Activated CD8-positive, alpha-beta memory T cell treated with anti-CD3 and anti-CD28 coated beads for 4 hours (primary cell): ENCODE measurements around the gene ANXA11.

ENCODE experiments used
- DNase-seq, 2 donors: peaks; one replicate each; pipeline ENCODE4 v3.0.0-alpha.2; 2020; ENCODE audit warnings: low read depth in 2 of 2

Gene ANXA11

DNA sequence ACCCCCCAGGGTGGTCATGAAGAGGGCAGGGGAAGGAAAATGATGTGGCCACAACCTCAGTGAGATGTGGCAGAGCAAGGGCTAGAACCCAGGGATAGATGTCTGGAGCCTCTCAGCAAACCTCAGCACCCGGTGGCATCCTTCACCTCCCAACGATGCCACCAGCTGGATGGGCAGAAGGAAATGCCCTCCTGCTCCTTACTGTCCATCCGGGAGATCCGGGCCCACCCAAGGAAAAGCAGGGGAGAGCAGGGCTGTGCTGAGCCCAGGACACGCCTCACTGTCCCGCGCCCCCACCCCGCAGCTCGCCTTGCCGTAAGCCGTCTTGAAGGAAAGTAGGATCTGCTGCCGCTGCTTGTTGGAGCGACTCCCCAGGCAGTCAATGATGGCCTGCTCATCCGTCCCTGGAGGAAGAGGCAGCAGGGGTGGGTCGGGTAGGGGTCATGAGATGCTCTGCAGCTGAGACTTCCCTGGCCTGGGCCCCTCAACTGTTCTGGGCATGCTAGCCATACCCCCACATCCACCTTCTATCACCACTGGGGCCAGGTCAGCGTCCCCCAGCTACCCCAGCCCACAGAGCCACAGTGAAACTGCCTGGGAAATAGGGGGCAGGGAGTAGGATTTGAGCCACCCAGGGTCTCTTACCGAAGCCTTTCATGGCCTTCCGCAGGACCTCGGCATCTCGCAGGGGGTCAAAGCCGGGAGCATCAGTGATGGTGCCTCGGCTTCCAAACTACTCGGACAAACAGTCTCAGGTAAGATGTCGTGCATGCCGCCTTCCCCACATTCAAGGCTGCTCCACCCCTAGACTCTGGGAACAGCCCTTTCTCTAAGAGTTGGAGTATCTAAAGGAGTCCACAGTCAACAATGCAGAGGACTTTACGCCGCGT, 38.5 kb downstream of the ANXA11 start:
- DNase-seq, result no peak

DNA sequence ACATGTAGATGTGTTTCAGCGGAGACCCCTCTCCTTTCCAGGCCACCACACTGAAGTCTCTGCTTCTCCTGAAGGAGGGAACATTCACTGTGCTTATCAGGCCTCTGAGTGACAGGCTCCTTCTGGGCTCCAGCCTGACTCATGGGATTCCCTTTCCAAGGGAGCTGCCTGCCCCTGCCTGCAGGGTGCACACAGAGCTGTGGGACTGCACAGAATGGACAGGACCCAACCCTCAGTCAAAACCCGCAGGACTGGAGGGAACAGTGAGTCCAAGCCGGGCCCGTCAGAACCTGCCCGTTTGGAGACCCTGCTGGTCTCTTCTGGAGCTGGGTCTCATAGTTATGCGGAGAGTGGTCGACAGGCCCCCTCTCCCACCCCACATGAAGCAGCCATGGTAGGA, 40.2 kb downstream of the ANXA11 start:
- DNase-seq, result no peak

DNA sequence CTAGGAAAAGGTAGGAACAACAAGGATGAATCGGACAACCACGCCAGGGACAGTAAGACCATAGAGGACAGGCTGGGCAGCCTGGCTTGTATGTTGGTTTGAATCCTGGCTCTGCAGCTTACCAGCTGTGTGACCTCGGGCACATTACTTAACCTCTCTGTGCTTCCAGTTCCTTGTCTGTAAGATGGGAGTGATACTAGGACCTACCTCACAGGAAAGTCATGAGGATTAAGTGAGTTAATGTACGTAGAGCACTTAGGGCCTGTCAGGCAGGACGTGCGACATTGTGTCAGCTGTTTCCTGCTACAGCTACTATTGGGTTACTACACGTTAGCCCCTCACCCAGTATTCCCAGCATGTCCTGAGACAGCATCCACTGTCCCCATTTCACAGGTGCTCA, 40.7 kb downstream of the ANXA11 start:
- no peak for DNase-seq

DNA sequence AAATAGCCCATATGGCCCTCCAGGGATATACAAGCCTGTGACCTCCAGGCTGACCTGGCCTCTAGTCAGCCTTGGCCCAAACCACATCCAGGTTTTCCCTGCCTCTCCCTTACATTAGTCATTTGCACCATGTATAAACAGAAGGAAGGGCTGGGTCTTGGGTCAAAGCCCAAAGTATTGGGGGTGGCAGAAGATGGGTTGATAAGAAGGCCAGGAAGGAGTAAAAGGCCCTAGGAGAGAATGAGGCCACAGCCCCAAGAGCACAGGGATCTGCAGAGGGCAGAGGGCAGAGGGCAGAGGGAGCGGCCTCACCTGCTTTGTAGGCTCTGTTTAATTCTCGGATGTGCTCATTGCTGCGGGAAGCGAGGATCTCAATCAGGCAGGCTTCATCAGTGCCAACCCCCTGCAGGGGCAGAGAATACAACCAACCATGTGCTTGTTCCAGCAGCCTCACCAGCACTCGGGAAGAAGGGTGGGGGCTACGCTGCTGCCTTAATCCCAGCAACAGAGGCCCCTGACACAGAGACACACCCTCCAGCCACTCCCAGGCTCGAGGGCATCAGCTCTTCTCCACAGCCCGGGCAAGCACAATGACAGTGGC, 41.5 kb downstream of the ANXA11 start:
- no peak for DNase-seq

DNA sequence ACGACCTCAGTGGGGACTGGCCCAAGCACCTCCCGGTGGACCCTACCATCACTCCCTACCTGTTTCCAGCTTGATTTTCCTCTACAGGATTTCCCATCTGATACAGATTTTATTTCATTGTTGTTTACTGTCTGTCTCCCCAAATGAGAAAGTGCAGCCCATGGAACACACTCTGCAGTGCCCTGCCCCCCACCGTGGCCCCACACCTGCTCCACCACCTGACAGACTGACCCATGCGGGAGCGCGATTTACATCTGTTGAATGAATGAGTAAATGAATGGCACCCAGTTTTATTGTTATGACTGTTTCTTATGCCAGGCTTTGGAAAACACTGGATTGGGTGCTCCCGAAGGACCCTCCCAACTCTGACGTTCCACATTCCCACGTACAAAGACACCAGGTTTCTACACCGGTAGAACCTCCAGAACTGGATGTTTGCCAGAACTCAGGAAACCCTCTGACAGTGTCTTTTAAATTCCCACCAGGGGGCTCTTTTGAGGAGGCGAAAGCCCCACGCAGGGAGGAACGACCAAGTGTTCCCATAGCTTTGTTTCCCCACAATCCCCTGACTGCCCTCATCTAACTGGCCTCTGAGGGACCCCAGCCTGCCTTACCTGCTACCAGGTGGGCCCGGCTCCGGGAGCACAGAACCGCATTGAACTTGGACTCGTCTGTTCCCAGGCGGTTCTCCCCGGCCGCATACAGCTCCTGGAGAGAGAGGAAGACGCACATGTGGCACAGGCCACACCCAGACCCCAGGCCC, 43.8 kb downstream of the ANXA11 start:
- no peak for DNase-seq

DNA sequence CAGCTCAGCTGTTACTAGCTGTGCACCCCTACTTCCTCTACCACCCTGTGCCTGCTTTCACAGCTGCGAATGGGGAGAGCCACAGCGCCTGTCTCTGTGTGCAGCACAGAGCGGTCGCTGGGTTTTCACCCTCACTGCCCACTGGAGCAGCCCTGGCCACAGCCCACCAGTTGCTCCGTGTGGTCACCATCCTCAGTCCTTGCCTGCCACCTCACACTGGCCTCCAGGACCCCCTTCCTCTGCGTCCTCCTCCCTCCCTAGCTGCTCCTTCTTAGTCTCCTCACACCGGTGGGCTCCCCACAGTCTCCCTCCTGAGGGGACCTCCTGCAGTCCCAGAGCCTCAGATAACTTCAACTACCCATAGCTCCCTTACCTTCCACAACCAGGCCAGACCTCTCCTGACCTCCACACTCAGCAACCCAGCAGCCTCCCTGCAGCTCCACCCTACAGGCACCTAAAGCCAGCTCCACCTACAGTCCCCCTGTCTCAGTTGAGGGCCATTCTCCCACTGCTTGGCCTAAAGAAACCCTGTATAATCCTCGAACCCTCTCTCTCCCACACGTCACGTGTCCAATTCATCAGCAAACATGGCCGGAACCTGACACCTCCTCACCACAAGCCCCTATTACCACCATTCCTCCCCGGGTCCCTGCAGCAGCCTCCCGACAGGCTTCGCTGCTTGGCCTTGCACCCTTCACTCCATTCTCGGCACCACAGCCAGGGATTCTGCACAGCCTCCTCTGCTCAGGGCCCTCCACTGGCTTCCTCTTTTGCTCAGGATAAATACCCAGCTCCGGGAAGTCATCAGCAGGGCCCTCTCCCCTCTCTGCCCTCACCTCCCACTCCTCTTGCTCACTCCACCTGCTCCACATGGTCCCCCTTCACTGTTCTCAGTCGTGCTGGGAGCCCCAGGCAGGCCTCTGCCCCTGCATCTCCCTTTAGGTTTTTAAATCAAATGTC, 44.7 kb downstream of the ANXA11 start:
- no peak for DNase-seq

DNA sequence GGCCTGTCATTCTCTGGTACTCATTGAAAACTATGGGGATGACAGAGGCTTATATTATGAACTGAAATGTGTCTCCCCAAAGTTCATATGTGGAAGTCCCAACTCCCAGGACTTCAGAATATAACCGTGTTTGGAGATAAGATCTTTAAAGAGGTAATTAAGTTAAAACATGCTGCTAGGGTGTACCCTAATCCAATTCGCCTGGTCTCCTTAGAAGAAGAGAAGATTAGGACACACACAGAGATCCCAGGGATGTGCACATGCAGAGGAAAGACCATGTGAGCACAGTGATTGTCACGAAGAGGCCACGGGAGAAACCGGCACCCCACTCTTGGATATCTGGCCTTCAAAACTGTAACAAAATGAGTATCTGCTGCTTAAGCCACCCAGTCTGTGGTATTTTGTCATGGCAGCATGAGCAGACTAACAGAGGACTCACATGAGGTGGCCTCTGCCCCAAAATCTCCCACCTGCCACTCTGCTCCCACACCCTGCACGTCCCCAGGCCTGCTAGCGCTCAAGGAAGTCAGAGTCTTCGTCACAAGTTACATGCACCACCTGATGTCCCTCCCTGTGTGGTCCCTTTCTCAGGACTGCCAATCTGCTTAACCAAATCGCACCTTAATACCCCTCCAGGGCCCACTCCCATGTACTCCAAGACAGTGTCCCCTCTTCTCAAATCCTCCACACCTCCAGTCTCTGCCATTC, 46.0 kb downstream of the ANXA11 start:
- DNase-seq, result no peak

DNA sequence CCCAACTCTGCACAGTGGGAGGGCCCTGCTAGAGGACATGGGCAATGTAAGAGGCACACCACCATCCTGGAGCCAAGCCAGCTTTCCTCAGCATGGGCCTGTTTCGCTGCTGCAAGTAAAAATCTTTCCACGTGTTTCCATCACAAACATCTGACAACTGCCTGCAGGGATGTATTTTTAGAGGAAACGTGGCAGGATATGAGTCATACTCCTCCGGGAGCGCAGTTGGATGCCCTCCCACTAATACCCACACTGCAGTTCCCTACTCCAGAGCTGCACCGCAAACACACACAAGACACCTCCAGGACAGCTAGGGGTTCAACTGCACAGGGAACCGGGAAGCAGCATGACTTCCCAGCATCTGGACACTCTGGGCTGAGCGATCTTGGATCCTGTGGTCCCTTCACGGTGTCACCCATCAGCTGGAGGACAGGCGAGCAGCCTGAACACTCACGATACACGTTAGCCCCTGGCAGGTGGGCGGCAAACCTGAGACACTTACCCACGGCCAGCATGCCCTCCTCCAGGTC, 46.7 kb downstream of the ANXA11 start:
- no peak for DNase-seq

DNA sequence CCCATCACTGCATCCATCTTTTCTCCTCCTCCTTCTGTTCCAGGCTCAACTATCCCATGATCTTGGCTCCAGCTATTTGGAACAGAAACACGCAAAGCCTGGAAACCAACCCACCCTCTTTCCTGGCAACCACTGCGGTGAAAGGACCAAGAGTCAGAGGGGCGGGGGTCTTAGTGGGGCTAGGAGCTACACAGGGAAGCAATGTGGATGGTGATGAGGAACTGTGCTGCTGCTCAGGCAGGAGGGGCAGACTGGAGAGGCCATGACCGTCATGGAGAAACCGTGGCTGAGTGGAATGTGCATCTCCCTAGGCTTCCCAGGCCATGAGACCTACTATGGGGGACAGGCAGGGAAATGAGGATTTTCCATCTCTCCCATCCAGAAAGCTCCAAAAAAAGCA, 47.2 kb downstream of the ANXA11 start:
- no peak for DNase-seq

DNA sequence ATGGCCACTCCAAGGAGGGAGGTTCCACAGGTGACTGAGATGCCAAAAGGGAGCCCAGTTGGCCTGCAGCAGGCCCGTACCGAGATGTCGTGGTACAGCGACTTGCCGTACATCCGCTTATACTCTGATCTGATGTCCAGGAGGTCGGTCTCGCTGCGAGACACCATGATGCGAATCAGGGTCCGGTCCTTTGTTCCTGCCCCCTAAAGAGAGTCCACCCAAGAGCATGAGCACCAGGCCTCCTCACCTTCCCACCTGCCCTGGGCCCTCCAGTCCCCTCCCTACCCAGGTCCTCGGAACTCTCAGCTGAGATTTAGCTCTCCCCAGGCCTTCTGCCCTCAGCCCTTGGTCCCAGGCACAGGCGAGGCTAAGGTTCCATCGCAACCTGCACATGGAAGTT, 47.8 kb downstream of the ANXA11 start:
- DNase-seq, result no peak

DNA sequence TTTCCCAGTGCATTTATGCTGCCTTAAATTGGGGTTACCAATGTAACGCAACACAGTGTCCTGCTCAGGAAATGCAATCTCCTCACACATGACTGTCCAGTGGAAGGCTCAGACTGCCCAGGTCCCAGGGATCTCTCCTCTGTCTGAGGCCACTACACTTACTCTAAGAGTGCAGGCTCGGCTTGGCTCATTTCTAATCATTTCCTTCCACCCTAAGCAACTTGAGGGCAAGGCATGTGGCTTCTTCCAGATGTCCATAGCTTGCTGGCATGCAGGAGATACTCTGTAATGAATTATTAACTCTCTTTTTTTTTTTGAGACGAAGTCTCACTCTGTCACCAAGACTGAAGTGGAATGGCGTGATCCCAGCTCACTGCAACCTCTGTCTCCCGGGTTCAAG, 49.1 kb downstream of the ANXA11 start:
- DNase-seq, result no peak

DNA sequence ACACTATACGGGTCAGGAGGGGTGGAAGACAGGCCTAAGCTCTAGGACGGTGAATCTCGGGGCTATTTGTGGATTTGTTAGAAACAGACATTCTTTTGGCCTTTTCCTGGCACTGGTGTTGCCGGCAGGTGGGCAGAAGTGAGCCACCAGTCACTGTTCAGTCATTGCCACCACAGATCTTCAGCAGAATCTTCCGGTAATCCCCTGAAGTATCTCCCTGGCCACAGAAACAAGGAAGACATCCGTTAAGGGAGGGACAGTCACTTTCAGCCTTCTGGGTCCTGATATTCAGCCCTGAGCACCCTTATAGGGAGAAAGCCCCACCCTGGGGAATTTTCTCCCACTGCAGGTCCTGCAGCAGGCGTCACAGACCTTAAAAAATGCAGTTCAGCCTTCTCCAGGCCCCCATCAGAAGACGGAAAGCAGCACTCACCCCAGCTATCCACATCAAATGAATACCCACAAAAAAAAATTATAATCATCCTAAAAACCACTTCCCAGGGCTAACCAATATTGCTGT, 49.6 kb downstream of the ANXA11 start:
- no peak for DNase-seq

DNA sequence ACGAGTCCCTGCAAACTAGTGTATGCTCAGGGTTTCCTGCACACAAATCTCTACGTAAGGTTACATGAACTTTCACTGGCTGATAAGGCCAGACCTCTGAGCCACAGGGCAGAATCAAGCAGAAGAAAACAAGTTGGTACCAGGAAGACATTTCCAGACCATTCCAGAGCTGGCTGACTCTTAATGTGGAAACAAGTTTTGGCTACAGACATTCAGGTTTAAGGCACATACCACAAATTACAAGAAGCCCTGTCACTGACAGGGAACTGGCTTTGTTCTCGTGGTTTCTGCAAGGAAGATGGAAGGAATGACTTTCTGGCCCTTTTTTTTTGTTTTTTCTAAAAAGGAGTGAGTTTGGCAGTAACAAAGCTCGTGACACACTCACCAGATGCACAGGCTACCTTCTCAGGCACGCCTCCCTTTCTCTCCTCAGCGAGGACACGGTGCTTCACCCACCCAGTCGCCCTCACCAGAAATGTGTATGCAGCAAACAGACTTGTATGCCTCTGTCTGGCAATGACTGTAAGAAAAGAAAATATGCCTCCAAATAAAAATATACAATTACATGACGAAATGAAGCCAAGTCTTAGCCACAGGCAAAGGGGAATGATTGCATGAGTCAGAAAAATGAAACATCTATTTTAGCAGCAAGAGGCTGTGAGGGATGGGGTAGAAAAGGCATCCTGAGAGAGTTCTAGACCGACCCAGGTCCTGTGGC, 50.2 kb downstream of the ANXA11 start:
- DNase-seq, result no peak

DNA sequence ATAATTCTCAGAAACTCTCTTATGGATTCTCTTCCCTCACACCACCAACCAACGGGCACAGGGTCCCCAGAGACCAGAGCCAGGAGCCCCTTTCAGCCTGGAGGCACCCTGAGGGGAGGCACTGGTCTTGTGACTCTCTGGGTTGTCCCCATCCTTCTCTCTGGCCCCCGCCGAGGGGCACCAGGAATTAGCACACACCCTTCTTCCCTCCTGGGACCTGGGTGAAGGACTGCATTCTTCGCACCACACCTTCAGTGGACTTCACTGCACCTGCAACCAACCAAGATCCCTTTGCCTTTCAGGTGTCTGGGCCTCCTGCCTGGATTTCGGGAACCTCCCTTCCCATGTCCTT, 50.7 kb downstream of the ANXA11 start:
- no peak for DNase-seq

DNA sequence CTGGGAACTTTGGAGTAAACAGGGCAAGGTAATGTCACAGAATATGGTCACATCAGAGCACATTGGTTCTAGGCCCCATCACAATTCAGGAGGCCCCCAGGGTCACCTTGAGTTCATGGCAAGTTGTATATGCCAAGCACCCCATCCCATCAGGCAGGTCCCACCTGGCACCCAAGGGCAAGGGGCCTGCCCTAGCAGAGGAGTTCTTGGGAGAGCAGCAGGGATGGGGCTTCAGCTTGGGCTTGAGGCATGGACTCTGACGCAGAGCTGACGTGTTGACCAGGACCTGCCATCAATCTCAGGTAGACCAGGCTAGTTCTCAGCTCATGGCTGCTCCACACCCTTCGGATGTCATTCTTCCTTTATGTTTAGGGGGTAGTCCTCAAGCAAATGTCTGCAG, 51.9 kb downstream of the ANXA11 start:
- DNase-seq, result no peak

DNA sequence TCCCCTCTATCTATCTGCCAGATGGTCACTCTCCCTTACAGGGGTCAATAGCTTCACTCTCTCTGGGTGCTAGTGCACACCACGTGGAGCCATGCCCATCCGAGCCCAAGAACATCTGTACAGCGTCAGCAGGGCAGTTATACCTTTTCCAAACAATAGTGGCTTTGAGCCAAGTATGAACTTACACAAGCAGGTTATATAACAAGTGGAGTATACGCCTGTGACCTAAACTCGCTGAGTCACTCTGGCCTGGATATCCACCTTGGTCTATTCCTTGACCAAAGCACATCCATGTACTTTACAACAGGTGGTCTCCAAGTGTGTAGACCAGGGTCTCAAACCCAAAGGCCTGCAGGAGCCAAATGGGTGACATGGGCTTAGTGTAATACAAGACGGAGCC, 52.5 kb downstream of the ANXA11 start:
- DNase-seq, result no peak

DNA sequence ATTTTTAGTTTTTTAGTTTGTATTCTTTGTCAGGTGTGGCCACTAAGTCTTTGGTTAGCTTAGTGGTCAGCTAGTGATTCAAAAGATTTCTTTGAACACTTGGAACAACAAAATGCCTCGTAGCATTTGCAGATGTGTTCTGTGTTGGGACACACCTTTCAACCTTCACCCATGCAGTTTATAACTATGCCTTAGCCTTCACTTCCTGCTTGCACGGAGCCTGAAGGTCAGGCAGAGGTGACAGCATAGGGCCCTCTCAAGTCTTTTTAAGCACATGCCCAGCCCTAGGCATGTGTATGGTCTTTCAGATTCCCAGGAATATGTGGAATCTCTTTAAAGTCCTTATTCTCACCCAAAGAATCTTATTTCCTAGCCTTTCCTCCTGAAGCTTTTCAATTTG, 55.2 kb downstream of the ANXA11 start:
- DNase-seq, result no peak

DNA sequence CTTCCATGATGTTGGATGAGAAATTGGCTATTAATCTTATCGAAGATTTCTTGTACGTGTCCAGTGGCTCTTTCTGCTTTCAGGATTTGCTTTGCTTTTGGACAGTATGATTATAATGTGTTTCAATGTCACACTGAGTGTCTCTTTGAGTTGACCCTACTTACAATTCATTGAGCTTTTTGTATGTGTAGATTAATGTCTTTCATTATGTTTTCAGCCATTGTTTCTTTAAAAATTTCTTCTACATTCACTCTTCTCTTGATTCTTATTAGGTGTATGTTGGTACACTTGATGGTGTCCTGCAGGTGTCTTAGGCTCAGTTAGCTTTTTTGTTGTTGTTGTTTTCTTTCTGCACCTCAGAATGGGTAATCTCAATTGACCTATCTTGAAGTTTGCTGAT, 56.2 kb downstream of the ANXA11 start:
- DNase-seq, result no peak

DNA sequence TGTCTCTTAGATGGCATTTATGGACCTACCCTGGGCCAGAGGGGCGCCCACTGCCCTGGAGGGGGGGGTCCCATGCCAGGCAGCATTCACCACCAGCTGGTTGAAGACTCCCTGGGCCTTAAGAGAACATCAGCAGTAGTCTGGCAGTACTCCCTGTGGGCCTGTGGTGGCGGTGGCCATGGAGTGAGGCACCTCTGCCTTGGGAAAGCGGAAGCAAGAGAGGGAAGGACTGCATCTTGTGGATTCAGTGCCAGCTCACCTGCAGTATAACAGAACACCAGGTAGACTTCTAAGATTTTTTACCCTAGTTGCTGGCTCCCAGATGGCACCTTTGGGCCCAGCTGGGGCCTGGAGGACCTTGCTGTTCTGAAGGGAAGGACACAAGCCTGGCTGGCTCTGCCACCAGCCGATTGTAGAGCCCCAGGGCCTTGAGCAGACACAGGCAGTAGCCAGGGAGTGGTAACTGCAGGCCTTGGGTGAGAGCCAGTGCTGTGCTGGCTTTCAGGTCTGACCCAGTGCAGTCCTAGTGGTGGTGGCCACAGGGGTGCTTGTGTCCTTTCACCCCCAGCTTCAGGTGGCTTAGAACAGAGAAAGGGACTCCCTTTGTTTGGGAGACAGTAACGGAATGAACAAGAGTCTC, 57.1 kb downstream of the ANXA11 start:
- no peak for DNase-seq
